Measurements from ENCODE around the gene PIK3C3.
A peak's percentile ranks its signal among the peaks of the same experiment; 100 is the strongest.

Gene PIK3C3

GRCh38 chr18:41955688-41956087 is 654 bp downstream of the PIK3C3 start:
- DNase-seq (ENCODE audit: low read depth): no peak

GRCh38 chr18:41959045-41959444 is 4.0 kb downstream of the PIK3C3 start:
- H3K4me3 ChIP-seq (ENCODE audit: low read depth, low read length): no peak overlapping the region
- no peak for DNase-seq (ENCODE audit: low read depth)

More at GRCh38 chr18:41955688-41956087, 654 bp downstream of the PIK3C3 start:
- peak overlapping the region; percentile 86 for H3K4me3 ChIP-seq (ENCODE audit: low read depth, low read length)

GRCh38 chr18:41965634-41966255 is 10.7 kb downstream of the PIK3C3 start:
- no peak for DNase-seq (ENCODE audit: low read depth)
- no peak overlapping the region for H3K4me3 ChIP-seq (ENCODE audit: low read depth, low read length)

GRCh38 chr18:41966943-41967342 is 11.9 kb downstream of the PIK3C3 start:
- DNase-seq (ENCODE audit: low read depth): peak; percentile 24
- no peak overlapping the region for H3K4me3 ChIP-seq (ENCODE audit: low read depth, low read length)

- no peak overlapping the region for H3K4me3 ChIP-seq (ENCODE audit: low read depth, low read length)
- DNase-seq (ENCODE audit: low read depth): no peak
These were observed 12.6 kb downstream of the PIK3C3 start for GRCh38 chr18:41967680-41968079.

- no peak overlapping the region for H3K4me3 ChIP-seq (ENCODE audit: low read depth, low read length)
- DNase-seq (ENCODE audit: low read depth): no peak
These were observed 14.8 kb downstream of the PIK3C3 start for GRCh38 chr18:41969881-41970280.

GRCh38 chr18:41972067-41972925 is 17.3 kb downstream of the PIK3C3 start:
- H3K4me3 ChIP-seq (ENCODE audit: low read depth, low read length): no peak overlapping the region
- no peak for DNase-seq (ENCODE audit: low read depth)

- DNase-seq (ENCODE audit: low read depth): no peak
These were observed 18.9 kb downstream of the PIK3C3 start for GRCh38 chr18:41973983-41974382.

GRCh38 chr18:41974796-41975201 is 19.8 kb downstream of the PIK3C3 start:
- no peak overlapping the region for H3K4me3 ChIP-seq (ENCODE audit: low read depth, low read length)
- no peak for DNase-seq (ENCODE audit: low read depth)

More at GRCh38 chr18:41973983-41974382, 18.9 kb downstream of the PIK3C3 start:
- H3K4me3 ChIP-seq (ENCODE audit: low read depth, low read length): no peak overlapping the region

GRCh38 chr18:41975284-41975683 is 20.2 kb downstream of the PIK3C3 start:
- H3K4me3 ChIP-seq (ENCODE audit: low read depth, low read length): no peak overlapping the region
- no peak for DNase-seq (ENCODE audit: low read depth)

GRCh38 chr18:41977233-41977632 is 22.2 kb downstream of the PIK3C3 start:
- DNase-seq (ENCODE audit: low read depth): no peak
- no peak overlapping the region for H3K4me3 ChIP-seq (ENCODE audit: low read depth, low read length)

GRCh38 chr18:41982942-41983660 is 28.1 kb downstream of the PIK3C3 start:
- no peak overlapping the region for H3K4me3 ChIP-seq (ENCODE audit: low read depth, low read length)

GRCh38 chr18:41985914-41986313 is 30.9 kb downstream of the PIK3C3 start:
- no peak overlapping the region for H3K4me3 ChIP-seq (ENCODE audit: low read depth, low read length)
- DNase-seq (ENCODE audit: low read depth): no peak

More at GRCh38 chr18:41982942-41983660, 28.1 kb downstream of the PIK3C3 start:
- DNase-seq (ENCODE audit: low read depth): no peak

GRCh38 chr18:41989508-41989907 is 34.5 kb downstream of the PIK3C3 start:
- no peak for DNase-seq (ENCODE audit: low read depth)
- no peak overlapping the region for H3K4me3 ChIP-seq (ENCODE audit: low read depth, low read length)

- no peak overlapping the region for H3K4me3 ChIP-seq (ENCODE audit: low read depth, low read length)
- no peak for DNase-seq (ENCODE audit: low read depth)
These were observed 37.0 kb downstream of the PIK3C3 start for GRCh38 chr18:41992066-41992465.

- no peak for DNase-seq (ENCODE audit: low read depth)
- no peak overlapping the region for H3K4me3 ChIP-seq (ENCODE audit: low read depth, low read length)
These were observed 37.7 kb downstream of the PIK3C3 start for GRCh38 chr18:41992703-41993102.

- DNase-seq (ENCODE audit: low read depth): no peak
- no peak overlapping the region for H3K4me3 ChIP-seq (ENCODE audit: low read depth, low read length)
These were observed 38.1 kb downstream of the PIK3C3 start for GRCh38 chr18:41993151-41993550.

GRCh38 chr18:41996020-41996419 is 41.0 kb downstream of the PIK3C3 start:
- no peak overlapping the region for H3K4me3 ChIP-seq (ENCODE audit: low read depth, low read length)
- no peak for DNase-seq (ENCODE audit: low read depth)

GRCh38 chr18:41999751-42000150 is 44.7 kb downstream of the PIK3C3 start:
- no peak for DNase-seq (ENCODE audit: low read depth)
- no peak overlapping the region for H3K4me3 ChIP-seq (ENCODE audit: low read depth, low read length)

GRCh38 chr18:42001801-42002200 is 46.8 kb downstream of the PIK3C3 start:
- no peak for DNase-seq (ENCODE audit: low read depth)
- H3K4me3 ChIP-seq (ENCODE audit: low read depth, low read length): no peak overlapping the region
